ENCODE measurements around the gene OR52B2. TPM values are rescaled to one million over a fixed set of nuclear protein-coding genes. Genes with fewer than 3 reads are reported as not detected.
A peak's percentile ranks its signal among the peaks of the same experiment; 100 is the strongest.

Gene OR52B2
- total RNA-seq, 2 donors from 2014 or later = not detected

DNA sequence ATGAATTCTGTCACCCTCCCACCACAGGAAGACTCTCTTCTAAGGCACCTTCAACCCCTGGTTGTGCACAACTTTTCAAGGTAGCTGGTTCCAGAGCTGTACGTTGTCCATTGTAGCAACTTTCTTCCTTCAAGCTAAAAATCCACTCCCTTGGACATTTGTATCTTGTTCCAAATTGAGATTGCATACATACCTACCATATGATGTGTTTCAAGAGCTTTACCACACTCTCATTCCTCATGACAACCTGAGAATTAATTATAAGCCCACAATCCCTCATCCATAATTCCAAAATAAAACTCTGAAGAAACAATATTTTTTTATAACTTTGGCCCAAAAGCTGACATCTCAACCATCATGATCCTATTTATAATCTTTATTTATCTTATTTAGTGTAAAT, 31.9 kb upstream of the OR52B2 start:
- Histone ChIP-seq H3K4me1 (no peaks in the 10 kb centered on the region), H3K9me3 (no peaks in the 10 kb centered on the region), H3K4me3 (no peak overlapping the region), H3K36me3 (peaks cover 15% of the 10 kb centered on the region), H3K27me3 (no peaks in the 10 kb centered on the region), H3K27ac (no peak overlapping the region)
- no peak for DNase-seq (ENCODE audit: low spot score)
- TF ChIP-seq, protein P1, sequence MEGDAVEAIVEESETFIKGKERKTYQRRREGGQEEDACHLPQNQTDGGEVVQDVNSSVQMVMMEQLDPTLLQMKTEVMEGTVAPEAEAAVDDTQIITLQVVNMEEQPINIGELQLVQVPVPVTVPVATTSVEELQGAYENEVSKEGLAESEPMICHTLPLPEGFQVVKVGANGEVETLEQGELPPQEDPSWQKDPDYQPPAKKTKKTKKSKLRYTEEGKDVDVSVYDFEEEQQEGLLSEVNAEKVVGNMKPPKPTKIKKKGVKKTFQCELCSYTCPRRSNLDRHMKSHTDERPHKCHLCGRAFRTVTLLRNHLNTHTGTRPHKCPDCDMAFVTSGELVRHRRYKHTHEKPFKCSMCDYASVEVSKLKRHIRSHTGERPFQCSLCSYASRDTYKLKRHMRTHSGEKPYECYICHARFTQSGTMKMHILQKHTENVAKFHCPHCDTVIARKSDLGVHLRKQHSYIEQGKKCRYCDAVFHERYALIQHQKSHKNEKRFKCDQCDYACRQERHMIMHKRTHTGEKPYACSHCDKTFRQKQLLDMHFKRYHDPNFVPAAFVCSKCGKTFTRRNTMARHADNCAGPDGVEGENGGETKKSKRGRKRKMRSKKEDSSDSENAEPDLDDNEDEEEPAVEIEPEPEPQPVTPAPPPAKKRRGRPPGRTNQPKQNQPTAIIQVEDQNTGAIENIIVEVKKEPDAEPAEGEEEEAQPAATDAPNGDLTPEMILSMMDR (IDR thresholded peaks at IDR 0.05) = no peak

DNA sequence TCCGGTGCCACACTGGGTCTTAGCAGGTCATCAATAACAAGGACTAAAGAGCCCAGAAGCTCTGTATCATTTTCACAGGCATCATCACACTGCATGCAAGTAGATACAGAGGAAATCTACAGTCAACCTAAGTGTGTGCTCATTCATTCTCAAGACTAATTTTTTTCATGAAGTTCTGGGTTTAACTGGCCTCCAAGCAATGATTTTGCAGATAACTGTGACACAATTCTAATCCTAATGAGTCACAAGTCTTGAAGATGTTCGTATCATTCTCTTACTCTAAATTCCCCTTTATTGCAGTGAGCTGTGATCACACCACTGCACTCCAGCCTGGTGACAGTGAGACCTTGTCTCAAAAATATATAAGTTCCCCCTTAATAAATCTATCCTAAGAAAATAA, 31.4 kb upstream of the OR52B2 start:
- Histone ChIP-seq H3K27me3 (no peaks in the 10 kb centered on the region), H3K4me3 (no peak overlapping the region), H3K27ac (no peak overlapping the region), H3K9me3 (no peaks in the 10 kb centered on the region), H3K36me3 (peaks cover 13% of the 10 kb centered on the region), H3K4me1 (no peaks in the 10 kb centered on the region)
- TF ChIP-seq, protein P1 (IDR thresholded peaks at IDR 0.05) = no peak
- no peak for DNase-seq (ENCODE audit: low spot score)

DNA sequence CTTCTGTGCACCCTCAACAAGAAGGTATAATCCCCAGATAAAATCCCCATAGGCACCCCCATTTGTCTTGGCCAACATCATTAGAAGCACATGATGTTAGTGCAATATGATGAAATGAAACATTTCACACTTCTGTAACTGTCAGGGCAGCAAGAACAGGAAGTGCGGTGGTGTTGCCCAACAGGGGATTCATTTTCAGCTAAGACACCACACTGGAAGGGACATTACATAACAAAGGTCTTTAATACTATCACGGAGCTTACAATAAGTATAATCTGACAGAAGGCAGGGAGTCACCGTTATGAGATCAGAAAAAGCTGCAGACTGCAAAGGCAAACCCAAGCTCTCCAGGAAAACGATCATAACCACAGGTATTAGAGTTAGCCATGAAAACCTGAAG, 30.8 kb upstream of the OR52B2 start:
- H3K27me3 ChIP-seq = no peaks in the 10 kb centered on the region
- H3K4me1 ChIP-seq = no peaks in the 10 kb centered on the region
- H3K4me3 ChIP-seq = no peak overlapping the region
- H3K36me3 ChIP-seq = peaks cover 10% of the 10 kb centered on the region
- H3K27ac ChIP-seq = no peak overlapping the region
- H3K9me3 ChIP-seq = no peaks in the 10 kb centered on the region
- peak; percentile 71 for DNase-seq (ENCODE audit: low spot score)
- TF ChIP-seq, protein P1 (IDR thresholded peaks at IDR 0.05) = no peak

DNA sequence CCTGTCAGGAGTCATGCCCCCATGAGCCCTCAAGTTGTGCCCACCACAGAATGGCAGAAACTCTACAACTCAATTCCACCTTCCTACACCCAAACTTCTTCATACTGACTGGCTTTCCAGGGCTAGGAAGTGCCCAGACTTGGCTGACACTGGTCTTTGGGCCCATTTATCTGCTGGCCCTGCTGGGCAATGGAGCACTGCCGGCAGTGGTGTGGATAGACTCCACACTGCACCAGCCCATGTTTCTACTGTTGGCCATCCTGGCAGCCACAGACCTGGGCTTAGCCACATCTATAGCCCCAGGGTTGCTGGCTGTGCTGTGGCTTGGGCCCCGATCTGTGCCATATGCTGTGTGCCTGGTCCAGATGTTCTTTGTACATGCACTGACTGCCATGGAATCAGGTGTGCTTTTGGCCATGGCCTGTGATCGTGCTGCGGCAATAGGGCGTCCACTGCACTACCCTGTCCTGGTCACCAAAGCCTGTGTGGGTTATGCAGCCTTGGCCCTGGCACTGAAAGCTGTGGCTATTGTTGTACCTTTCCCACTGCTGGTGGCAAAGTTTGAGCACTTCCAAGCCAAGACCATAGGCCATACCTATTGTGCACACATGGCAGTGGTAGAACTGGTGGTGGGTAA, 29.2 kb upstream of the OR52B2 start, which contains the start of gene OR52W1:
Gene OR52W1 (plus strand): TSS at position 51 of the 637 bp plus-strand sequence. CDS start 0 bp downstream, at position 51.
- H3K27me3 ChIP-seq = no peaks in the 10 kb centered on the region
- H3K4me3 ChIP-seq = no peak within 1 kb of the TSS
- H3K9me3 ChIP-seq = no peaks in the 10 kb centered on the region
- no peak within 1 kb of the TSS for H3K27ac ChIP-seq
- DNase-seq (ENCODE audit: low spot score) = no peak
- no peaks in the 10 kb centered on the region for H3K36me3 ChIP-seq
- H3K4me1 ChIP-seq = no peaks in the 10 kb centered on the region
- TF ChIP-seq, protein P1 (IDR thresholded peaks at IDR 0.05) = no peak

DNA sequence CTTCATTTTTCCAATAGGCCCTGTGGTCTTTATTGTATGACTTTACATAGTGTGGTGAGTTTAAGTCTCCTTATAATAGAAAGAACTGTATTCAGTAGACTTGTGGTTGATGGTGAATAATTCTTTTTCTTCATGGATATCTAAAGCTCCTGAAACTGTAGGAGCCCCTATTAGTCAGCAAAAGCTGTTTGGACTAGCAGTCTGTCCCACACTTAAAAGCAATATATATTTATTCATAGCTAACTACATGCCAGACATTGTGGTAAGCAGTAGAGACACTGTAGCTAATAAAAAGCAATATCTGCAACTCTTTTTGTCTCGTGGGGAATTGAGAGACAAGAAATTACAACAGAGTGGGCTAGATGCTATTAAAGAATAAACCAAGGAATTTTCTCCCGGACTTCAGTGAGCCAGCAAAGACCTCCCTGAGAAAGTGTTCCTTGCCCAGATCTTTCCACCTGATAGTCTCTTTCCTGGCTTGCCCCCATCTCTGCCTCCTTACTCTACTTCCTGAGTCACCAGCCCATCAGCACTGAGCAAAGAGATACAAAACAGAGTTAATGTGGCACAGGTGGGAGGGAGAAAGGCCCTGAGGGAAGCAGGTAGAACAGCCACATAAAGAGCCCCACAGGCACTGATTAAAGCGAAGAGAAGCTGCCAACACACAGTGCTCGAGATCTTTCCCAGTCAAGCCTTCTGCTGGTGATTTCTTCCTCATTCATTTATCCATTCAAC, 27.5 kb upstream of the OR52B2 start:
- no peaks in the 10 kb centered on the region for H3K27me3 ChIP-seq
- TF ChIP-seq, protein P1 (IDR thresholded peaks at IDR 0.05) = no peak
- H3K9me3 ChIP-seq = no peaks in the 10 kb centered on the region
- no peaks in the 10 kb centered on the region for H3K4me1 ChIP-seq
- no peaks in the 10 kb centered on the region for H3K36me3 ChIP-seq
- no peak overlapping the region for H3K4me3 ChIP-seq
- DNase-seq (ENCODE audit: low spot score) = no peak
- H3K27ac ChIP-seq = no peak overlapping the region

Data from right atrium auricular region (tissue), 2 donors.